OCI-LY3 (cell line): ENCODE results near the gene CTBP2.

Source experiments
- H2AFZ ChIP-seq: fragments of 200-600, 300-600 bp; shearing (Covaris generic); 2 replicates; pipeline ENCODE4 v1.6.0; 2014; ENCODE audit warnings: antibody characterized with exemption, low read depth, low read length
- H3K27ac ChIP-seq: fragments of 200-600, 300-600 bp; sonication (generic); 2 replicates; pipeline ENCODE4 v1.5.1; 2014; ENCODE audit warnings: mild to moderate bottlenecking, low read length, moderate library complexity, mixed read lengths
- H3K27me3 ChIP-seq: fragments of 200-600, 300-600 bp; sonication (generic); 2 replicates; pipeline ENCODE4 v1.6.1; 2014; ENCODE audit warnings: low read depth, low read length, mixed read lengths
- H3K36me3 ChIP-seq: fragments of 200-600, 300-600 bp; sonication (generic); replicated peaks from 2 replicates; pipeline ENCODE3; 2014; ENCODE audit warnings: low read depth, low read length, mixed read lengths
- H3K4me1 ChIP-seq: fragments of 300-600, 200-600 bp; sonication (generic); 2 replicates; pipeline ENCODE4 v1.6.1; 2014; ENCODE audit warnings: low read length, mixed read lengths
- H3K4me2 ChIP-seq: fragments of 200-600, 300-600 bp; sonication (generic); 2 replicates; pipeline ENCODE4 v1.6.1; 2014; ENCODE audit warnings: low read length, mixed read lengths
- H3K4me3 ChIP-seq: fragments of 300-600, 200-600 bp; sonication (generic); 2 replicates; pipeline ENCODE4 v1.5.1; 2014; ENCODE audit warnings: antibody characterized with exemption, mild to moderate bottlenecking, low read length, moderate library complexity
- H3K79me2 ChIP-seq: fragments of 300-600, 200-600 bp; shearing (Covaris generic); 2 replicates; pipeline ENCODE4 v1.6.1; 2014; ENCODE audit warnings: mild to moderate bottlenecking, low read length, mixed read lengths
- H3K9ac ChIP-seq: fragments of 300-600, 200-600 bp; shearing (Covaris generic); 2 replicates; pipeline ENCODE4 v1.6.0; 2014; ENCODE audit warnings: mild to moderate bottlenecking, low read length, moderate library complexity
- H3K9me3 ChIP-seq: fragments of 200-600, 300-600 bp; shearing (Covaris generic); 2 replicates; pipeline ENCODE4 v1.6.1; 2014; ENCODE audit warnings: low read length, mixed read lengths; ENCODE audit not compliant: insufficient read depth
- H4K20me1 ChIP-seq: fragments of 200-600, 300-600 bp; sonication (generic); 2 replicates; pipeline ENCODE4 v1.6.1; 2016; ENCODE audit warnings: low read length, mixed read lengths; ENCODE audit not compliant: insufficient read depth
- CTCF ChIP-seq: fragments of 200-600, 300-600 bp; sonication (generic); IDR thresholded peaks from 2 replicates; pipeline ENCODE4 v1.5.1; 2014; ENCODE audit warnings: antibody characterized with exemption, low read length, low read depth
- EZH2phosphoT487 ChIP-seq: fragments of 200-600 bp; shearing (Covaris generic); IDR thresholded peaks from 2 replicates; pipeline ENCODE4 v1.6.1; 2018; ENCODE audit warnings: antibody characterized with exemption, mixed run types, low read depth

Gene CTBP2

GRCh38 chr10:125000366-125001312 is 159.7 kb downstream of the CTBP2 start:
- Histone ChIP-seq H3K9ac (no peak overlapping the region), H2AFZ (no peak overlapping the region), H4K20me1 (no peaks in the 10 kb centered on the region), H3K4me2 (no peak overlapping the region), H3K27me3 (no peaks in the 10 kb centered on the region), H3K4me1 (no peaks in the 10 kb centered on the region), H3K27ac (no peak overlapping the region), H3K4me3 (no peak overlapping the region), H3K79me2 (no peaks in the 10 kb centered on the region), H3K36me3 (no peaks in the 10 kb centered on the region), H3K9me3 (no peaks in the 10 kb centered on the region)
- no peak for TF ChIP-seq CTCF
- no peak for TF ChIP-seq EZH2phosphoT487

GRCh38 chr10:124999433-125000365 is 160.7 kb downstream of the CTBP2 start:
- no peak for TF ChIP-seq CTCF
- TF ChIP-seq EZH2phosphoT487: no peak
- H3K4me3 ChIP-seq: no peak overlapping the region
- H3K79me2 ChIP-seq: no peaks in the 10 kb centered on the region
- no peak overlapping the region for H3K9ac ChIP-seq
- no peaks in the 10 kb centered on the region for H3K4me1 ChIP-seq
- H3K27me3 ChIP-seq: no peaks in the 10 kb centered on the region
- H2AFZ ChIP-seq: no peak overlapping the region
- no peak overlapping the region for H3K27ac ChIP-seq
- no peaks in the 10 kb centered on the region for H3K36me3 ChIP-seq
- H3K4me2 ChIP-seq: no peak overlapping the region
- no peaks in the 10 kb centered on the region for H3K9me3 ChIP-seq
- H4K20me1 ChIP-seq: no peaks in the 10 kb centered on the region

- Histone ChIP-seq H4K20me1 (no peaks in the 10 kb centered on the region), H3K4me2 (no peak overlapping the region), H3K27me3 (no peaks in the 10 kb centered on the region), H3K79me2 (no peaks in the 10 kb centered on the region), H3K36me3 (no peaks in the 10 kb centered on the region), H3K4me1 (no peaks in the 10 kb centered on the region), H3K9me3 (no peaks in the 10 kb centered on the region), H3K27ac (no peak overlapping the region), H3K4me3 (no peak overlapping the region), H3K9ac (no peak overlapping the region), H2AFZ (no peak overlapping the region)
- no peak for TF ChIP-seq CTCF
- TF ChIP-seq EZH2phosphoT487: no peak
These were observed 161.6 kb downstream of the CTBP2 start for GRCh38 chr10:124998624-124999291.
